RWPE2 (cell line): ENCODE measurements around the gene CAMK2A.

Experiments used
- ATAC-seq: fragments of 200-7000 bp; cut with Tn5 transposase; 3 replicates; pipeline ENCODE4 v1.9.1; 2021; ENCODE audit warnings: low read depth
- DNase-seq: peaks from one replicate; pipeline ENCODE4 v3.0.0-alpha.2; 2020; ENCODE audit warnings: low spot score
- H3K27ac ChIP-seq: fragments of 450-650 bp; 2 replicates; pipeline ENCODE4 v1.5.1; 2017; ENCODE audit warnings: mild to moderate bottlenecking; ENCODE audit not compliant: poor library complexity, severe bottlenecking
- H3K27me3 ChIP-seq: fragments of 250-450 bp; sonication (Bioruptor Pico); 2 replicates; pipeline ENCODE4 v1.5.1; 2021; ENCODE audit warnings: mild to moderate bottlenecking, moderate library complexity; ENCODE audit not compliant: insufficient read depth, poor library complexity, severe bottlenecking
- H3K36me3 ChIP-seq: fragments of 250-450 bp; sonication (Bioruptor Pico); 2 replicates; pipeline ENCODE4 v1.5.1; 2020; ENCODE audit warnings: low read depth, mild to moderate bottlenecking, moderate library complexity
- H3K4me1 ChIP-seq: fragments of 250-450 bp; sonication (Bioruptor Pico); 2 replicates; pipeline ENCODE4 v1.5.1; 2021; ENCODE audit warnings: mild to moderate bottlenecking, moderate library complexity; ENCODE audit not compliant: insufficient read depth, poor library complexity, severe bottlenecking
- H3K4me3 ChIP-seq: fragments of 250-450 bp; sonication (Bioruptor Pico); 2 replicates; pipeline ENCODE4 v1.5.1; 2021; ENCODE audit warnings: mild to moderate bottlenecking, moderate library complexity; ENCODE audit not compliant: severe bottlenecking
- H3K9me3 ChIP-seq: fragments of 250-450 bp; sonication (Bioruptor Pico); 2 replicates; pipeline ENCODE4 v1.5.1; 2021; ENCODE audit warnings: mild to moderate bottlenecking, moderate library complexity; ENCODE audit not compliant: severe bottlenecking
- CTCF ChIP-seq: fragments of 450-650 bp; IDR thresholded peaks from one replicate; pipeline ENCODE4 v1.5.1; 2017; ENCODE audit warnings: mild to moderate bottlenecking, moderate library complexity; ENCODE audit not compliant: poor library complexity, severe bottlenecking

CAMK2A gene

GRCh38 chr5:150239099-150239793, 50.3 kb downstream of the CAMK2A start:
- no peak overlapping the region for H3K27ac ChIP-seq
- no peak overlapping the region for H3K4me3 ChIP-seq
- DNase-seq, result peak; percentile 60
- H3K36me3 ChIP-seq, result no peaks in the 10 kb centered on the region
- H3K9me3 ChIP-seq, result no peaks in the 10 kb centered on the region
- TF ChIP-seq CTCF, result no peak
- no peaks in the 10 kb centered on the region for H3K27me3 ChIP-seq
- no peak for ATAC-seq
- H3K4me1 ChIP-seq, result no peaks in the 10 kb centered on the region

- TF ChIP-seq CTCF, result no peak
- DNase-seq (no peak), ATAC-seq (no peak)
- Histone ChIP-seq H3K36me3 (no peaks in the 10 kb centered on the region), H3K27ac (no peak overlapping the region), H3K27me3 (no peaks in the 10 kb centered on the region), H3K9me3 (no peaks in the 10 kb centered on the region), H3K4me1 (no peaks in the 10 kb centered on the region), H3K4me3 (no peak overlapping the region)
Observed at GRCh38 chr5:150238646-150239045, 50.9 kb downstream of the CAMK2A start.

GRCh38 chr5:150236981-150237754, 52.4 kb downstream of the CAMK2A start:
- no peak overlapping the region for H3K27ac ChIP-seq
- TF ChIP-seq CTCF, result no peak
- DNase-seq (peak; percentile 53), ATAC-seq (no peak)
- H3K36me3 ChIP-seq, result no peaks in the 10 kb centered on the region
- H3K4me3 ChIP-seq, result no peak overlapping the region
- no peaks in the 10 kb centered on the region for H3K4me1 ChIP-seq
- no peaks in the 10 kb centered on the region for H3K27me3 ChIP-seq
- H3K9me3 ChIP-seq, result no peaks in the 10 kb centered on the region

- DNase-seq (no peak), ATAC-seq (no peak)
- no peaks in the 10 kb centered on the region for H3K9me3 ChIP-seq
- no peak for TF ChIP-seq CTCF
- H3K36me3 ChIP-seq, result no peaks in the 10 kb centered on the region
- H3K27ac ChIP-seq, result no peak overlapping the region
- H3K4me3 ChIP-seq, result no peak overlapping the region
- no peaks in the 10 kb centered on the region for H3K4me1 ChIP-seq
- no peaks in the 10 kb centered on the region for H3K27me3 ChIP-seq
Observed at GRCh38 chr5:150236313-150236712, 53.3 kb downstream of the CAMK2A start.

- ATAC-seq, result no peak
Observed at GRCh38 chr5:150235500-150235854, 54.1 kb downstream of the CAMK2A start.

More at GRCh38 chr5:150235500-150235854, 54.1 kb downstream of the CAMK2A start:
- no peak for TF ChIP-seq CTCF
- H3K4me3 ChIP-seq, result no peak overlapping the region
- no peak overlapping the region for H3K27ac ChIP-seq
- no peaks in the 10 kb centered on the region for H3K4me1 ChIP-seq
- no peak for DNase-seq
- no peaks in the 10 kb centered on the region for H3K36me3 ChIP-seq
- H3K27me3 ChIP-seq, result no peaks in the 10 kb centered on the region
- H3K9me3 ChIP-seq, result no peaks in the 10 kb centered on the region
